ENCODE data around the gene FNDC3B.

FNDC3B gene

GRCh38 chr3:172372895-172373294, 333.5 kb downstream of the FNDC3B start:
- in situ Hi-C loops (cut with HindIII; ENCODE audit: low sequenced_read_pairs): loop anchor here (5.0 kb wide), 1 partner anchor 34 kb away; no protein-coding TSS in a partner anchor

GRCh38 chr3:172373912-172374311, 334.5 kb downstream of the FNDC3B start:
- in situ Hi-C loops (cut with HindIII; ENCODE audit: low sequenced_read_pairs): loop anchor here (5.0 kb wide), 1 partner anchor 33 kb away; no protein-coding TSS in a partner anchor

GRCh38 chr3:172375206-172375850, 335.9 kb downstream of the FNDC3B start:
- in situ Hi-C loops (cut with HindIII; ENCODE audit: low sequenced_read_pairs): no loop called here

GRCh38 chr3:172376402-172376801, 337.0 kb downstream of the FNDC3B start:
- in situ Hi-C loops (cut with HindIII; ENCODE audit: low sequenced_read_pairs): no loop called here

- in situ Hi-C loops (cut with HindIII; ENCODE audit: low sequenced_read_pairs): no loop called here
These were observed 337.5 kb downstream of the FNDC3B start for GRCh38 chr3:172376881-172377280.

- in situ Hi-C loops (cut with HindIII; ENCODE audit: low sequenced_read_pairs): no loop called here
These were observed 339.1 kb downstream of the FNDC3B start for GRCh38 chr3:172378439-172378838.

GRCh38 chr3:172379372-172379771, 340.0 kb downstream of the FNDC3B start:
- in situ Hi-C loops (cut with HindIII; ENCODE audit: low sequenced_read_pairs): no loop called here

GRCh38 chr3:172380632-172381031, 341.3 kb downstream of the FNDC3B start:
- in situ Hi-C loops (cut with HindIII; ENCODE audit: low sequenced_read_pairs): no loop called here

GRCh38 chr3:172383306-172383796, 344.0 kb downstream of the FNDC3B start:
- in situ Hi-C loops (cut with HindIII; ENCODE audit: low sequenced_read_pairs): no loop called here

GRCh38 chr3:172384836-172385235, 345.5 kb downstream of the FNDC3B start:
- in situ Hi-C loops (cut with HindIII; ENCODE audit: low sequenced_read_pairs): no loop called here

- in situ Hi-C loops (cut with HindIII; ENCODE audit: low sequenced_read_pairs): no loop called here
These were observed 348.4 kb downstream of the FNDC3B start for GRCh38 chr3:172387728-172388127.

GRCh38 chr3:172388412-172389078, 349.2 kb downstream of the FNDC3B start:
- in situ Hi-C loops (cut with HindIII; ENCODE audit: low sequenced_read_pairs): no loop called here

- in situ Hi-C loops (cut with HindIII; ENCODE audit: low sequenced_read_pairs): no loop called here
These were observed 351.4 kb downstream of the FNDC3B start for GRCh38 chr3:172390792-172391191.

- in situ Hi-C loops (cut with HindIII; ENCODE audit: low sequenced_read_pairs): no loop called here
These were observed 352.4 kb downstream of the FNDC3B start for GRCh38 chr3:172391592-172392302.

GRCh38 chr3:172394692-172395091, 355.3 kb downstream of the FNDC3B start:
- in situ Hi-C loops (cut with HindIII; ENCODE audit: low sequenced_read_pairs): no loop called here

GRCh38 chr3:172396400-172396799, 357.0 kb downstream of the FNDC3B start:
- in situ Hi-C loops (cut with HindIII; ENCODE audit: low sequenced_read_pairs): no loop called here

GRCh38 chr3:172397716-172398405, 358.5 kb downstream of the FNDC3B start:
- in situ Hi-C loops (cut with HindIII; ENCODE audit: low sequenced_read_pairs): no loop called here

- in situ Hi-C loops (cut with HindIII; ENCODE audit: low sequenced_read_pairs): no loop called here
These were observed 359.1 kb downstream of the FNDC3B start for GRCh38 chr3:172398484-172398883.

GRCh38 chr3:172402090-172402489, 362.7 kb downstream of the FNDC3B start:
- in situ Hi-C loops (cut with HindIII; ENCODE audit: low sequenced_read_pairs): loop anchor here (5.0 to 10.0 kb wide), 2 partner anchors 50 to 787 kb away; no protein-coding TSS in a partner anchor

- in situ Hi-C loops (cut with HindIII; ENCODE audit: low sequenced_read_pairs): loop anchor here (5.0 to 10.0 kb wide), 2 partner anchors 51 to 788 kb away; no protein-coding TSS in a partner anchor
These were observed 363.7 kb downstream of the FNDC3B start for GRCh38 chr3:172402892-172403643.

All from endothelial cell of hepatic sinusoid (primary cell).